ENCODE measurements around the gene SLX4IP.

GRCh38 chr20:10488534-10488933 is 53.4 kb downstream of the SLX4IP start:
- TF ChIP-seq, protein P1, sequence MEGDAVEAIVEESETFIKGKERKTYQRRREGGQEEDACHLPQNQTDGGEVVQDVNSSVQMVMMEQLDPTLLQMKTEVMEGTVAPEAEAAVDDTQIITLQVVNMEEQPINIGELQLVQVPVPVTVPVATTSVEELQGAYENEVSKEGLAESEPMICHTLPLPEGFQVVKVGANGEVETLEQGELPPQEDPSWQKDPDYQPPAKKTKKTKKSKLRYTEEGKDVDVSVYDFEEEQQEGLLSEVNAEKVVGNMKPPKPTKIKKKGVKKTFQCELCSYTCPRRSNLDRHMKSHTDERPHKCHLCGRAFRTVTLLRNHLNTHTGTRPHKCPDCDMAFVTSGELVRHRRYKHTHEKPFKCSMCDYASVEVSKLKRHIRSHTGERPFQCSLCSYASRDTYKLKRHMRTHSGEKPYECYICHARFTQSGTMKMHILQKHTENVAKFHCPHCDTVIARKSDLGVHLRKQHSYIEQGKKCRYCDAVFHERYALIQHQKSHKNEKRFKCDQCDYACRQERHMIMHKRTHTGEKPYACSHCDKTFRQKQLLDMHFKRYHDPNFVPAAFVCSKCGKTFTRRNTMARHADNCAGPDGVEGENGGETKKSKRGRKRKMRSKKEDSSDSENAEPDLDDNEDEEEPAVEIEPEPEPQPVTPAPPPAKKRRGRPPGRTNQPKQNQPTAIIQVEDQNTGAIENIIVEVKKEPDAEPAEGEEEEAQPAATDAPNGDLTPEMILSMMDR (IDR thresholded peaks at IDR 0.05): no peak
- no peak for TF ChIP-seq POLR2A (IDR thresholded peaks at IDR 0.05)

All from esophagus squamous epithelium (tissue), 4 donors.